Naive thymus-derived CD8-positive, alpha-beta T cell (primary cell): ENCODE results near the gene RUNX2. TPM values are rescaled to one million over a fixed set of nuclear protein-coding genes. Genes with fewer than 3 reads are reported as not detected.
A peak's percentile ranks its signal among the peaks of the same experiment; 100 is the strongest.

ENCODE experiments used
- ATAC-seq, 2 donors: fragments of 150-1000 bp; cut with Tn5 transposase in 1 of 2; sonication (Bioruptor Pico), chemical (Tn5 transposase) in 1 of 2; 1 replicate in 1 of 2; 2 replicates in 1 of 2; pipeline ENCODE4 v1.10.0; 2021; ENCODE audit warnings: mild to moderate bottlenecking in 2 of 2, moderate library complexity in 2 of 2
- POLR2A ChIA-PET: fragments of 350-600 bp; sonication (Branson Sonifier 250); formaldehyde crosslinking; loops from one replicate; lab custom pipeline; 2021; ENCODE audit warnings: antibody characterized with exemption; lab: Charles Lee
- DNase-seq, 10 donors: peaks; one replicate each; pipeline versions ENCODE4 v3.0.0 to v3.0.0-alpha.2; 2020 to 2022
- H3K27ac Mint-ChIP-seq, 10 donors: one replicate each; pipeline ENCODE4 v1.8.0; 2020 to 2022; ENCODE audit warnings: mild to moderate bottlenecking in 10 of 10, mixed read lengths in 10 of 10, moderate library complexity in 4 of 10, inconsistent platforms in 1 of 10
- H3K27me3 Mint-ChIP-seq, 5 donors: one replicate each; pipeline ENCODE4 v1.8.0; 2021 to 2022; ENCODE audit warnings: mixed read lengths in 5 of 5
- H3K36me3 Mint-ChIP-seq, 3 donors: one replicate each; pipeline ENCODE4 v1.8.0; 2020 to 2022; ENCODE audit warnings: mixed read lengths in 3 of 3, mild to moderate bottlenecking in 2 of 3, inconsistent platforms in 1 of 3
- H3K4me1 Mint-ChIP-seq, 4 donors: one replicate each; pipeline ENCODE4 v1.8.0; 2021 to 2022; ENCODE audit warnings: mixed read lengths in 4 of 4
- H3K4me3 Mint-ChIP-seq, 10 donors: one replicate each; pipeline ENCODE4 v1.8.0; 2020 to 2022; ENCODE audit warnings: mild to moderate bottlenecking in 10 of 10, mixed read lengths in 10 of 10, moderate library complexity in 6 of 10, inconsistent platforms in 1 of 10
- H3K9me3 Mint-ChIP-seq, 9 donors: one replicate each; pipeline ENCODE4 v1.8.0; 2020 to 2022; ENCODE audit warnings: mixed read lengths in 9 of 9, mild to moderate bottlenecking in 3 of 9, inconsistent platforms in 1 of 9, moderate library complexity in 1 of 9
- polyA plus RNA-seq, 3 donors: library from polyadenylated mRNA; unstranded; fragments of 300-500 nt; fragmentation: Illumina TruSeq; gene quantifications; one replicate each; pipeline ENCODE4 v1.2.3, GENCODE V29; 2021
- total RNA-seq, 8 experiments: library from RNA in 2 of 8; stranded (reverse) in 2 of 8; gene quantifications; one replicate each; pipeline ENCODE4 v1.2.3 and lab custom pipeline; 2021 to 2026

Gene RUNX2
- total and polyA plus RNA-seq, 5 experiments from 2014 or later = 31.3 to 44.3 (median 36.7) TPM

GRCh38 chr6:45647341-45648261, 319.5 kb downstream of the RUNX2 start:
- Mint-ChIP-seq H3K9me3 (no peaks in the 10 kb centered on the region), H3K27ac (peak overlapping the region in 5 of 10 donors; percentile 0 to 79 (median 42)), H3K27me3 (no peaks in the 10 kb centered on the region), H3K36me3 (peaks cover 0 to 3% (median 0%) of the 10 kb centered on the region in 3 donors), H3K4me3 (no peak overlapping the region), H3K4me1 (peaks cover 14 to 25% (median 16%) of the 10 kb centered on the region in 4 donors)
- POLR2A ChIA-PET = no interaction called here
- ATAC-seq (no peak), DNase-seq (no peak)

- Mint-ChIP-seq H3K27me3 (peaks cover 0 to 6% (median 0%) of the 10 kb centered on the region in 5 donors), H3K27ac (peak overlapping the region in 2 of 10 donors; percentile 65 to 79), H3K4me3 (no peak overlapping the region), H3K4me1 (peaks cover 14 to 31% (median 15%) of the 10 kb centered on the region in 4 donors), H3K36me3 (peaks cover 0 to 3% (median 0%) of the 10 kb centered on the region in 3 donors), H3K9me3 (no peaks in the 10 kb centered on the region)
- DNase-seq (no peak), ATAC-seq (no peak)
- POLR2A ChIA-PET = no interaction called here
Observed at GRCh38 chr6:45648262-45648620, 320.1 kb downstream of the RUNX2 start.

- DNase-seq (no peak), ATAC-seq (no peak)
- no peak overlapping the region for H3K4me3 Mint-ChIP-seq
- H3K9me3 Mint-ChIP-seq = no peaks in the 10 kb centered on the region
- peaks cover 14 to 27% (median 15%) of the 10 kb centered on the region in 4 donors for H3K4me1 Mint-ChIP-seq
- peaks cover 0 to 10% (median 4%) of the 10 kb centered on the region in 5 donors for H3K27me3 Mint-ChIP-seq
- POLR2A ChIA-PET = interaction anchor here (1.0 to 1.3 kb wide), 2 partner anchors 9 to 11 kb away, joined by 3 read pairs; no protein-coding TSS in a partner anchor
- peak overlapping the region in 2 of 10 donors; percentile 16 to 67 for H3K27ac Mint-ChIP-seq
- peaks cover 0 to 11% (median 2%) of the 10 kb centered on the region in 3 donors for H3K36me3 Mint-ChIP-seq
Observed at GRCh38 chr6:45650524-45651135, 322.5 kb downstream of the RUNX2 start.

GRCh38 chr6:45651301-45651700, 323.2 kb downstream of the RUNX2 start:
- DNase-seq (no peak), ATAC-seq (no peak)
- no peak overlapping the region for H3K4me3 Mint-ChIP-seq
- POLR2A ChIA-PET = interaction anchor here (1.3 kb wide), 1 partner anchor 10 kb away, joined by 3 read pairs; no protein-coding TSS in a partner anchor
- no peak overlapping the region for H3K27ac Mint-ChIP-seq
- peaks cover 14 to 27% (median 15%) of the 10 kb centered on the region in 4 donors for H3K4me1 Mint-ChIP-seq
- H3K27me3 Mint-ChIP-seq = peaks cover 0 to 10% (median 4%) of the 10 kb centered on the region in 5 donors
- H3K36me3 Mint-ChIP-seq = peaks cover 0 to 14% (median 2%) of the 10 kb centered on the region in 3 donors
- H3K9me3 Mint-ChIP-seq = no peaks in the 10 kb centered on the region

- peaks cover 0 to 10% (median 4%) of the 10 kb centered on the region in 5 donors for H3K27me3 Mint-ChIP-seq
- no peak overlapping the region for H3K4me3 Mint-ChIP-seq
- peaks cover 0 to 4% (median 0%) of the 10 kb centered on the region in 9 donors for H3K9me3 Mint-ChIP-seq
- DNase-seq (no peak), ATAC-seq (no peak)
- no peak overlapping the region for H3K27ac Mint-ChIP-seq
- POLR2A ChIA-PET = interaction anchor here (1.1 to 1.5 kb wide), 2 partner anchors 13 to 157 kb away, joined by 3 read pairs; no protein-coding TSS in a partner anchor
- peaks cover 0 to 21% (median 2%) of the 10 kb centered on the region in 3 donors for H3K36me3 Mint-ChIP-seq
- H3K4me1 Mint-ChIP-seq = peaks cover 11 to 22% (median 13%) of the 10 kb centered on the region in 4 donors
Observed at GRCh38 chr6:45652416-45652815, 324.3 kb downstream of the RUNX2 start.

GRCh38 chr6:45653117-45653883, 325.2 kb downstream of the RUNX2 start:
- no peak for DNase-seq
- Mint-ChIP-seq H3K27ac (no peak overlapping the region), H3K9me3 (peaks cover 0 to 4% (median 0%) of the 10 kb centered on the region in 9 donors), H3K27me3 (peaks cover 0 to 10% (median 4%) of the 10 kb centered on the region in 5 donors), H3K4me1 (peaks cover 3 to 21% (median 8%) of the 10 kb centered on the region in 4 donors), H3K36me3 (peaks cover 0 to 23% (median 2%) of the 10 kb centered on the region in 3 donors), H3K4me3 (no peak overlapping the region)
- no peak for ATAC-seq
- POLR2A ChIA-PET = interaction anchor here (0.7 to 1.5 kb wide), 3 partner anchors 10 to 158 kb away, joined by 3 read pairs; no protein-coding TSS in a partner anchor

GRCh38 chr6:45654673-45655072, 326.5 kb downstream of the RUNX2 start:
- no peak overlapping the region for H3K27ac Mint-ChIP-seq
- H3K36me3 Mint-ChIP-seq = peaks cover 0 to 23% (median 2%) of the 10 kb centered on the region in 3 donors

GRCh38 chr6:45655745-45656476, 327.8 kb downstream of the RUNX2 start:
- no peak overlapping the region for H3K27ac Mint-ChIP-seq
- H3K4me3 Mint-ChIP-seq = no peak overlapping the region
- peaks cover 0 to 10% (median 4%) of the 10 kb centered on the region in 5 donors for H3K27me3 Mint-ChIP-seq
- peaks cover 0 to 4% (median 0%) of the 10 kb centered on the region in 9 donors for H3K9me3 Mint-ChIP-seq
- H3K4me1 Mint-ChIP-seq = peaks cover 13 to 25% (median 17%) of the 10 kb centered on the region in 4 donors
- DNase-seq (no peak), ATAC-seq (no peak)
- POLR2A ChIA-PET = no interaction called here
- peaks cover 0 to 19% (median 2%) of the 10 kb centered on the region in 3 donors for H3K36me3 Mint-ChIP-seq

More at GRCh38 chr6:45654673-45655072, 326.5 kb downstream of the RUNX2 start:
- peaks cover 0 to 10% (median 4%) of the 10 kb centered on the region in 5 donors for H3K27me3 Mint-ChIP-seq
- H3K4me3 Mint-ChIP-seq = no peak overlapping the region
- H3K4me1 Mint-ChIP-seq = peaks cover 11 to 25% (median 14%) of the 10 kb centered on the region in 4 donors
- H3K9me3 Mint-ChIP-seq = peaks cover 0 to 4% (median 0%) of the 10 kb centered on the region in 9 donors
- POLR2A ChIA-PET = interaction anchor here (0.8 kb wide), 1 partner anchor 9 kb away, joined by 3 read pairs; no protein-coding TSS in a partner anchor
- ATAC-seq (no peak), DNase-seq (no peak)

GRCh38 chr6:45657226-45657625, 329.1 kb downstream of the RUNX2 start:
- ATAC-seq (no peak), DNase-seq (no peak)
- Mint-ChIP-seq H3K9me3 (peaks cover 0 to 4% (median 0%) of the 10 kb centered on the region in 9 donors), H3K27ac (no peak overlapping the region), H3K4me1 (peaks cover 13 to 25% (median 16%) of the 10 kb centered on the region in 4 donors), H3K4me3 (no peak overlapping the region), H3K27me3 (peaks cover 3 to 10% (median 7%) of the 10 kb centered on the region in 5 donors), H3K36me3 (peaks cover 0 to 22% (median 2%) of the 10 kb centered on the region in 3 donors)
- POLR2A ChIA-PET = no interaction called here

- H3K27ac Mint-ChIP-seq = no peak overlapping the region
- no peak for ATAC-seq
- H3K4me3 Mint-ChIP-seq = no peak overlapping the region
- no peak for DNase-seq
- H3K9me3 Mint-ChIP-seq = peaks cover 0 to 4% (median 0%) of the 10 kb centered on the region in 9 donors
- H3K4me1 Mint-ChIP-seq = peaks cover 9 to 23% (median 20%) of the 10 kb centered on the region in 4 donors
- H3K27me3 Mint-ChIP-seq = peaks cover 3 to 17% (median 9%) of the 10 kb centered on the region in 5 donors
- POLR2A ChIA-PET = no interaction called here
- peaks cover 0 to 22% (median 2%) of the 10 kb centered on the region in 3 donors for H3K36me3 Mint-ChIP-seq
Observed at GRCh38 chr6:45658400-45658799, 330.3 kb downstream of the RUNX2 start.

- Mint-ChIP-seq H3K4me1 (peaks cover 13 to 27% (median 24%) of the 10 kb centered on the region in 4 donors), H3K27me3 (peaks cover 4 to 20% (median 11%) of the 10 kb centered on the region in 5 donors), H3K9me3 (peaks cover 0 to 4% (median 0%) of the 10 kb centered on the region in 9 donors), H3K36me3 (peaks cover 0 to 21% (median 2%) of the 10 kb centered on the region in 3 donors), H3K4me3 (peak overlapping the region in 3 of 10 donors; percentile 11 to 49 (median 40)), H3K27ac (peak overlapping the region in 3 of 10 donors; percentile 5 to 84 (median 54))
- POLR2A ChIA-PET = no interaction called here
- ATAC-seq = peak in 1 of 2 donors; percentile 52
- peak in 1 of 10 donors; percentile 19 for DNase-seq
Observed at GRCh38 chr6:45658958-45659357, 330.8 kb downstream of the RUNX2 start.
